ENCODE data around the gene PKDREJ.

GRCh38 chr22:46250783-46251125, 12.4 kb downstream of the PKDREJ start:
- no peak for TF ChIP-seq CTCF (IDR thresholded peaks at IDR 0.05; ENCODE audit: low read length)
- no peak for TF ChIP-seq EZH2 (optimal IDR thresholded peaks at IDR 0.05; ENCODE audit: low read depth, low read length)
- no peak for TF ChIP-seq EZH2phosphoT487 (IDR thresholded peaks at IDR 0.05; ENCODE audit: low read length)

Data from MM.1S (cell line).